Measurements from ENCODE around the gene LRRC74B. TPM values are rescaled to one million over a fixed set of nuclear protein-coding genes. Genes with fewer than 3 reads are reported as not detected.
"Not testable (repeated sequence)": the region's sequence is repeated elsewhere in the genome, so short reads cannot be mapped to it uniquely, and the experiment has no call there.

LRRC74B gene
- total and polyA plus RNA-seq, 2 donors from 2014 or later: not detected

DNA sequence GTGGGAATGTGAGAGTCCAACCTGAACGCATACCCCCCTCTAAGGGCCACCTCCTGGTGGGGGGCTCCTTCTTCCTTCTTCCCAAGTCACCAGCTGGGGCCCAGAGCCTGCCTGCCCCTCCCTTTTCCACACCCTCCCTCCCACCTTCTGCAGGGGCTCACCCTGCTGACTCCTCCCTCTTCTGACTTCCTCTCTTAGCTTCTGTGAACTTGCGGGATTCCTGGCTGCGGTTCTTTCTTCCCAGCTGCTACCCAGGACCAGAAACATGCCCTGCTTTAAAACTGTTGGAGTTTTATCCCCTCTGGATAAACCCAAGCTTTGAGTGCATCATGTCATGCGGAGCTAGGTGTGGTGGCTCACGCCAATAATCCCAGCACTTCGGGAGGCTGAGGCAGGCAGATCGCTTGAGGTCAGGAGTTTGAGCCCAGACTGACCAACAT is 10.2 kb downstream of the LRRC74B start:
- no peak overlapping the region for H3K4me3 ChIP-seq (ENCODE audit: low read length in 3 of 3)
- no peaks in the 10 kb centered on the region for H3K27me3 ChIP-seq (ENCODE audit: control insufficient read depth, insufficient read depth, low read length)
- no peaks in the 10 kb centered on the region for H3K9me3 ChIP-seq (ENCODE audit: control insufficient read depth in 2 of 3, insufficient read depth in 1 of 3, low read length in 3 of 3)
- FAIRE-seq (no peak), DNase-seq (peak in 2 of 5 donors; percentile 25 to 35)
- intact Hi-C loops (cut with DNase I): no loop called here
- H3K4me1 ChIP-seq (ENCODE audit: control insufficient read depth in 2 of 3, insufficient read depth in 2 of 3, low read depth in 1 of 3, low read length in 3 of 3): no peaks in the 10 kb centered on the region
- H3K9ac ChIP-seq (ENCODE audit: low read length in 3 of 3): no peak overlapping the region
- TF ChIP-seq, protein P1, sequence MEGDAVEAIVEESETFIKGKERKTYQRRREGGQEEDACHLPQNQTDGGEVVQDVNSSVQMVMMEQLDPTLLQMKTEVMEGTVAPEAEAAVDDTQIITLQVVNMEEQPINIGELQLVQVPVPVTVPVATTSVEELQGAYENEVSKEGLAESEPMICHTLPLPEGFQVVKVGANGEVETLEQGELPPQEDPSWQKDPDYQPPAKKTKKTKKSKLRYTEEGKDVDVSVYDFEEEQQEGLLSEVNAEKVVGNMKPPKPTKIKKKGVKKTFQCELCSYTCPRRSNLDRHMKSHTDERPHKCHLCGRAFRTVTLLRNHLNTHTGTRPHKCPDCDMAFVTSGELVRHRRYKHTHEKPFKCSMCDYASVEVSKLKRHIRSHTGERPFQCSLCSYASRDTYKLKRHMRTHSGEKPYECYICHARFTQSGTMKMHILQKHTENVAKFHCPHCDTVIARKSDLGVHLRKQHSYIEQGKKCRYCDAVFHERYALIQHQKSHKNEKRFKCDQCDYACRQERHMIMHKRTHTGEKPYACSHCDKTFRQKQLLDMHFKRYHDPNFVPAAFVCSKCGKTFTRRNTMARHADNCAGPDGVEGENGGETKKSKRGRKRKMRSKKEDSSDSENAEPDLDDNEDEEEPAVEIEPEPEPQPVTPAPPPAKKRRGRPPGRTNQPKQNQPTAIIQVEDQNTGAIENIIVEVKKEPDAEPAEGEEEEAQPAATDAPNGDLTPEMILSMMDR (IDR thresholded peaks at IDR 0.05; ENCODE audit: borderline replicate concordance, extremely low read depth, insufficient read depth): no peak
- H3K27ac ChIP-seq (ENCODE audit: low read depth in 2 of 2, low read length in 2 of 2): no peak overlapping the region
- no peaks in the 10 kb centered on the region for H3K36me3 ChIP-seq (ENCODE audit: control insufficient read depth in 2 of 3, insufficient read depth in 3 of 3, low read length in 3 of 3)

DNA sequence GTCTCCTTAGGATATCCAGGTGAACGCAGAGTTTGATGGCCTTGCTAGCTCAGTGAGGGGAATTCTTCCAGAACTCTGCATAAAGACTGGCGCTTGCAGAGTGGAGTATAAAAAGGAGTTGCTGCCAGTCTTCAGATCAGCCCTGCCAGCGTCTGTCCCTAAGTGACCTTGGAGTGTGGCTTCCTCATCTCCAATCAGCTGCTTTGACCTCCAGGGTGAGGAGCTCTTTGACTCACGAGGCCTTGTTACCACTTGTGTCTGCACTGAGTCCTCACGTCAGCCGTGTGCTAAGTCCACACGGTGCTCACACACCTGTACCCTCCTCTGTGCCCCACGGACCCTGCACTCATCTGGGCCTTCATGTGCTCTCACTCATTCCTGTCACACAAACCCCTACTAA is 14.6 kb downstream of the LRRC74B start:
- intact Hi-C loops (cut with DNase I); H3K9ac ChIP-seq (ENCODE audit: low read length in 3 of 3); DNase-seq; H3K4me1 ChIP-seq (ENCODE audit: control insufficient read depth in 2 of 3, insufficient read depth in 2 of 3, low read depth in 1 of 3, low read length in 3 of 3); H3K36me3 ChIP-seq (ENCODE audit: control insufficient read depth in 2 of 3, insufficient read depth in 3 of 3, low read length in 3 of 3); FAIRE-seq; H3K9me3 ChIP-seq (ENCODE audit: control insufficient read depth in 2 of 3, insufficient read depth in 1 of 3, low read length in 3 of 3); H3K4me3 ChIP-seq (ENCODE audit: low read length in 3 of 3); H3K27me3 ChIP-seq (ENCODE audit: control insufficient read depth, insufficient read depth, low read length); H3K27ac ChIP-seq (ENCODE audit: low read depth in 2 of 2, low read length in 2 of 2): not testable (repeated sequence)

DNA sequence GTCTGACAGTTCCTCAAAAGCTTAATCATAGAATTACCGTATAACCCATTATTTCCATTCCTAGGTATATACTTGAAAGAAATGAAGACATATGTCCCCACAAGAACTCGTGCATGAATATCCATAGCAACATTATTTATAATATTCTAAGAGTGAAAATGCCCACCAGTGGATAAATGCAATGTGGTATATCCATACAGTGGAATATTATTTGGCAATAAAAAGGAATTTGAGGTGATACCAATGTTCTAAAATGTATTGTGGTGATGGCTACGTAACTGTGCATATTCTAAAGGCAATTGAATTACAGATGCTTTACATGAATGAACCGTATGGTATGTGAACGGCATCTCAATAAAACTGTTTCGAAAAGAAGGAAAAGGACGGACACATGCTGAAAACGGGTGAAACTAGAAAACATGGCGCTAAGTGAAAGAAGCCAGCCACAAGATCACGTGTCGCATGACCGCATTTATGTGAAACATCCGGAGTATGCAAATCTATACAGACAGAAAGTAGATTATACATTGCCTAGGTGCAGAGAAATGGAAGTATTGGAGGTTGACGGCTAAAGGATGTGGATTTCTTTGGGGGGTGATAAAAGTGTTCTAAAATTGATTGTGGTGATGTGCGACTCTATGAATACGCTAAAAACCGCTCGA is 16.0 kb downstream of the LRRC74B start:
- DNase-seq; H3K4me3 ChIP-seq (ENCODE audit: low read length in 3 of 3); H3K9me3 ChIP-seq (ENCODE audit: control insufficient read depth in 2 of 3, insufficient read depth in 1 of 3, low read length in 3 of 3); H3K27ac ChIP-seq (ENCODE audit: low read depth in 2 of 2, low read length in 2 of 2); H3K36me3 ChIP-seq (ENCODE audit: control insufficient read depth in 2 of 3, insufficient read depth in 3 of 3, low read length in 3 of 3); H3K4me1 ChIP-seq (ENCODE audit: control insufficient read depth in 2 of 3, insufficient read depth in 2 of 3, low read depth in 1 of 3, low read length in 3 of 3); FAIRE-seq; H3K9ac ChIP-seq (ENCODE audit: low read length in 3 of 3); H3K27me3 ChIP-seq (ENCODE audit: control insufficient read depth, insufficient read depth, low read length); intact Hi-C loops (cut with DNase I): not testable (repeated sequence)

DNA sequence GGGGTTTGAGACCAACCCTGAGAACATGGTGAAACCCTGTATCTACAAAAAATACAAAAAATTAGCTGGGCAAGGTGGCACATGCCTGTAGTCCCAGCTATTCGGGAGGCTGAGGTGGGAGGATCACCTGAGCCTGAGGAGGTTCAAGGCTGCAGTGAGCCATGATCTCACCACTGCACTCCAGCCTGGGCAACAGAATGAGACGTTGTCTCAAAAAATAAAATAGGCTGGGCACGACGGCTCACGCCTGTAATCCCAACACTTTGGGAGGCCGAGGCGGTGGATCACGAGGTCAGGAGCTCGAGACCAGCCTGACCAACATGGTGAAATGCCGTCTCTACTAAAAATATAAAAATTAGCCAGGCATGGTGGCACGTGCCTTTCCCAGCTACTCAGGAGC is 18.7 kb downstream of the LRRC74B start:
- H3K9ac ChIP-seq (ENCODE audit: low read length in 3 of 3); H3K36me3 ChIP-seq (ENCODE audit: control insufficient read depth in 2 of 3, insufficient read depth in 3 of 3, low read length in 3 of 3); H3K27ac ChIP-seq (ENCODE audit: low read depth in 2 of 2, low read length in 2 of 2); intact Hi-C loops (cut with DNase I); H3K9me3 ChIP-seq (ENCODE audit: control insufficient read depth in 2 of 3, insufficient read depth in 1 of 3, low read length in 3 of 3); H3K4me3 ChIP-seq (ENCODE audit: low read length in 3 of 3); H3K4me1 ChIP-seq (ENCODE audit: control insufficient read depth in 2 of 3, insufficient read depth in 2 of 3, low read depth in 1 of 3, low read length in 3 of 3); FAIRE-seq; H3K27me3 ChIP-seq (ENCODE audit: control insufficient read depth, insufficient read depth, low read length): not testable (repeated sequence)
- DNase-seq: peak in 1 of 5 donors; percentile 29

Data from kidney (tissue), 14 donors.